NT2/D1 (cell line): ENCODE measurements around the gene DIAPH1.

Source experiments
- DNase-seq: peaks from one replicate; pipeline ENCODE4 v3.0.0-alpha.2; 2011; ENCODE audit warnings: low read depth, low spot score
- H3K27me3 ChIP-seq: 2 replicates; pipeline ENCODE4 v1.6.0; 2011; ENCODE audit warnings: mild to moderate bottlenecking; ENCODE audit not compliant: insufficient read length, insufficient read depth
- H3K36me3 ChIP-seq: 2 replicates; pipeline ENCODE4 v1.6.1; 2011; ENCODE audit warnings: mild to moderate bottlenecking, low read length, mixed read lengths; ENCODE audit not compliant: insufficient read depth, insufficient read length
- H3K4me1 ChIP-seq: 2 replicates; pipeline ENCODE4 v1.5.1; 2011; ENCODE audit not compliant: insufficient read depth, insufficient read length
- H3K4me3 ChIP-seq: 2 replicates; pipeline ENCODE4 v1.5.1; 2011; ENCODE audit warnings: low read depth; ENCODE audit not compliant: insufficient read length
- H3K9ac ChIP-seq: 2 replicates; pipeline ENCODE4 v1.6.0; 2011; ENCODE audit warnings: low read depth; ENCODE audit not compliant: insufficient read length
- H3K9me3 ChIP-seq: 2 replicates; pipeline ENCODE4 v1.5.1; 2011; ENCODE audit warnings: mild to moderate bottlenecking, low read length; ENCODE audit not compliant: insufficient read depth
- SUZ12 ChIP-seq: IDR thresholded peaks from 2 replicates; pipeline ENCODE4 v1.6.1; 2011; ENCODE audit not compliant: insufficient read length, insufficient read depth; ENCODE audit errors: extremely low read depth
- YY1 ChIP-seq: IDR thresholded peaks from 2 replicates; pipeline ENCODE4 v1.6.1; 2011; ENCODE audit not compliant: insufficient read length, insufficient read depth
- ZNF274 ChIP-seq: IDR thresholded peaks from 2 replicates; pipeline ENCODE4 v1.6.1; 2011; ENCODE audit warnings: mild to moderate bottlenecking, low read depth, low read length

The DIAPH1 gene

GRCh38 chr5:141638771-141639170 lies 20.0 kb upstream of the DIAPH1 start:
- H3K9me3 ChIP-seq: no peaks in the 10 kb centered on the region
- no peak for DNase-seq
- H3K27me3 ChIP-seq: no peaks in the 10 kb centered on the region
- TF ChIP-seq ZNF274 (no peak), SUZ12 (no peak), YY1 (no peak)
- peaks cover 28% of the 10 kb centered on the region for H3K36me3 ChIP-seq
- no peak overlapping the region for H3K9ac ChIP-seq
- H3K4me3 ChIP-seq: no peak overlapping the region
- peaks cover 4% of the 10 kb centered on the region for H3K4me1 ChIP-seq

DNA sequence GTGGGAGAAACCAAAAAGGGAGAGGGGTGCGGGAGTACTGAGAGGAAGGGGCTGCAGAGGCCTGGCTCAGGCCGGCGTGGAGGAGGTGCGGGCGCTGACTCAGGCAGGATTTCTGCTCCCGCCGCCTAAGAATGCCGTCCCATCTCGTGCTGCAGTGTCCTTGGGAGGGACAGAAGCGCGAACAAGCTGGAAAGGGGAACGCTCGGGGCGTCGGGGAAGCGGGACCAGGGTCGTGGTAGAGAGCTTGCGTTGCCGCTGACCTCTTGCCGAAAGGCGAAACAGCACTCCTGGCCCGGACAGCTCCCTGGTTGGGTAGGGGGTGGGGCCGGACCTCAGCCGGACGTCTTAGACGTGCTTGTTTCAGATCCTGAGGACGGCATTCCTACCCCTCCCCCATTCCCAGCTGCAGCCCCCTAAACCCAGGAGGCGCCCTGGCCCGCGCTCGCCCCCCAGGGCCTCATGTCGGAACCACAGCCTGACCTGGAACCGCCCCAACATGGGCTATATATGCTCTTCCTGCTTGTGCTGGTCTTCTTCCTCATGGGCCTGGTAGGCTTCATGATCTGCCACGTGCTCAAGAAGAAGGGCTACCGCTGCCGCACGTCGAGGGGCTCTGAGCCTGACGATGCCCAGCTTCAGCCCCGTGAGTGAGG lies 19.1 kb upstream of the DIAPH1 start:
- Histone ChIP-seq H3K9ac (peak overlapping the region; percentile 96), H3K27me3 (no peaks in the 10 kb centered on the region), H3K4me3 (peak overlapping the region; percentile 83), H3K4me1 (peaks cover 4% of the 10 kb centered on the region), H3K9me3 (no peaks in the 10 kb centered on the region), H3K36me3 (peaks cover 27% of the 10 kb centered on the region)
- TF ChIP-seq YY1 (no peak), ZNF274 (no peak)
- peak; percentile 82 for DNase-seq

- DNase-seq: no peak
- peaks cover 28% of the 10 kb centered on the region for H3K36me3 ChIP-seq
- no peaks in the 10 kb centered on the region for H3K27me3 ChIP-seq
- peaks cover 4% of the 10 kb centered on the region for H3K4me1 ChIP-seq
- no peak for TF ChIP-seq YY1
- H3K4me3 ChIP-seq: peak overlapping the region; percentile 83
- peak overlapping the region; percentile 96 for H3K9ac ChIP-seq
- H3K9me3 ChIP-seq: no peaks in the 10 kb centered on the region
Observed at GRCh38 chr5:141637123-141637766, 18.4 kb upstream of the DIAPH1 start.

GRCh38 chr5:141636413-141637122 lies 17.8 kb upstream of the DIAPH1 start, which contains the start of the genes HDAC3 and RELL2:
Gene HDAC3 (minus strand): TSS chr5:141636849. CDS start chr5:141636790, 59 bp downstream.
Gene RELL2 (plus strand): TSS chr5:141636997. CDS start chr5:141638226, 1,229 bp downstream.
- DNase-seq: peak; percentile 79
- Histone ChIP-seq H3K4me3 (peak within 1 kb of the TSS; percentile 83), H3K4me1 (peaks cover 4% of the 10 kb centered on the region), H3K36me3 (peaks cover 31% of the 10 kb centered on the region), H3K9me3 (no peaks in the 10 kb centered on the region), H3K27me3 (no peaks in the 10 kb centered on the region), H3K9ac (peak within 1 kb of the TSS; percentile 96)
- TF ChIP-seq ZNF274: no peak
- TF ChIP-seq YY1: no peak
- TF ChIP-seq SUZ12: no peak

DNA sequence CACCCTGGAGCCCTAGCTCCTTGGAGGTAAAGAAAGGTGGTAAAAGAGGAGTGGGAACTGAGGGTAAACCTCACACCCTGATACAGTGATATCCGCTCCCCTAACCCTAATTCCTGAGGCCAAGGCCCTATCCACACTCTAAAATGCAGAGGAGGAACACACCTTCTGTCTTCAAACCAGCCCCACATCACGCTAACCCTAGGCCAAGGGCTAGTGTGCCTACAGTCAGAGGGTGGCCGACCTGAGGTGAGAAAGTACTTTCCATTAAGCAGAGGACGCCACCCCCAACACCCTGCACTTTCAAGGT lies 17.3 kb upstream of the DIAPH1 start:
- Histone ChIP-seq H3K27me3 (no peaks in the 10 kb centered on the region), H3K4me3 (peak overlapping the region; percentile 83), H3K9ac (peak overlapping the region; percentile 96), H3K36me3 (peaks cover 26% of the 10 kb centered on the region), H3K9me3 (no peaks in the 10 kb centered on the region), H3K4me1 (peaks cover 4% of the 10 kb centered on the region)
- no peak for DNase-seq
- TF ChIP-seq SUZ12 (no peak), ZNF274 (no peak), YY1 (no peak)

- Histone ChIP-seq H3K36me3 (peaks cover 22% of the 10 kb centered on the region), H3K9me3 (no peaks in the 10 kb centered on the region), H3K4me1 (peaks cover 4% of the 10 kb centered on the region), H3K27me3 (no peaks in the 10 kb centered on the region), H3K9ac (peak overlapping the region; percentile 96), H3K4me3 (peak overlapping the region; percentile 83)
- DNase-seq: no peak
- no peak for TF ChIP-seq ZNF274
Observed at GRCh38 chr5:141635646-141636045, 16.8 kb upstream of the DIAPH1 start.

DNA sequence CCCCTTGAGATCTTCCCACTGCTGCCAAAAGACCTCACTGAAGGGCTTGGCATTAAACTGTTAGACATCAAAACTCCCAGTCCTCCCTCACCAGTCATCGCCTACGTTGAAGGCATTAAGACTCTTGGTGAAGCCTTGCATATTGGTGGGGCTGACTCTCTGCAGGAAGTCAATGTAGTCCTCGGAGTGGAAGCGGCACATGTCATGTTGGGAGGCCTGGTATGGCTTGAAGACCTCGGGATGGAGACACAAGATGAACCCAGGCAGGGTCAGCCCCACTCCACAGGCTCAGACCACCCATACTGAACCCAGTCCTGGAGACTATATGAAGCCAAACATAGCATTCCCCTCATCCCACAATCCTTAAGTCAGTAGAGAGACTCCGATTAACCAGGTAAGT lies 15.9 kb upstream of the DIAPH1 start:
- H3K9ac ChIP-seq: no peak overlapping the region
- no peak for DNase-seq
- peaks cover 4% of the 10 kb centered on the region for H3K4me1 ChIP-seq
- no peaks in the 10 kb centered on the region for H3K27me3 ChIP-seq
- no peak overlapping the region for H3K4me3 ChIP-seq
- TF ChIP-seq ZNF274 (no peak), SUZ12 (no peak), YY1 (no peak)
- no peaks in the 10 kb centered on the region for H3K9me3 ChIP-seq
- H3K36me3 ChIP-seq: peaks cover 23% of the 10 kb centered on the region
